ENCODE measurements around the gene NFIX. TPM values are rescaled to one million over a fixed set of nuclear protein-coding genes. Genes with fewer than 3 reads are reported as not detected.
A peak's percentile ranks its signal among the peaks of the same experiment; 100 is the strongest.

The NFIX gene
- total and polyA plus RNA-seq, 2 of the 13 experiments (the other 11 are each of a cell fraction or from before 2014, with no cell fraction given), result 3.4 to 5.4 TPM

GRCh38 chr19:13026462-13027370 is 31.4 kb downstream of the NFIX start (continued):
- TF ChIP-seq SSRP1 (CRISPR knock-in tag; IDR thresholded peaks at IDR 0.05) (peak; percentile 62; the same call in 1 of the 2 replicates), ZNF614 (CRISPR knock-in tag; IDR thresholded peaks at IDR 0.05; ENCODE audit: borderline replicate concordance) (peak; percentile 66; the same call in 1 of the 2 replicates), JDP2 (CRISPR knock-in tag; IDR thresholded peaks at IDR 0.05; ENCODE audit: borderline replicate concordance) (no peak), THAP11 (CRISPR knock-in tag; IDR thresholded peaks at IDR 0.05) (peak; percentile 79), NFKBIZ (CRISPR knock-in tag; IDR thresholded peaks at IDR 0.05) (0 out of 2 replicates have a peak, but pooled peaks have one; percentile 70), MAFK (conservative IDR thresholded peaks at IDR 0.05 in 1 of 2, IDR thresholded peaks at IDR 0.05 in 1 of 2; ENCODE audit: low read length in 2 of 2) (no peak), FOXA1 (IDR thresholded peaks at IDR 0.05) (peak; percentile 85), FOXA1 (CRISPR knock-in tag; IDR thresholded peaks at IDR 0.05) (peak; percentile 94), FOXA3 (CRISPR knock-in tag; IDR thresholded peaks at IDR 0.05) (peak; percentile 96), RAD21 (CRISPR knock-in tag; IDR thresholded peaks at IDR 0.05) (peak; percentile 24; the same call in 1 of the 2 replicates), RAD51 (IDR thresholded peaks at IDR 0.05; ENCODE audit: borderline replicate concordance) (no peak), XBP1 (CRISPR knock-in tag; IDR thresholded peaks at IDR 0.05) (no peak), ZNF589 (CRISPR knock-in tag; conservative IDR thresholded peaks at IDR 0.05) (no peak), AFF4 (CRISPR knock-in tag; IDR thresholded peaks at IDR 0.05) (no peak; the same call in 1 of the 2 replicates), TCF7L2 (IDR thresholded peaks at IDR 0.05; ENCODE audit: low read depth, low read length) (peak; percentile 79), AKAP8 (CRISPR knock-in tag; IDR thresholded peaks at IDR 0.05) (no peak), KDM2A (CRISPR knock-in tag; IDR thresholded peaks at IDR 0.05; ENCODE audit: borderline replicate concordance, low read depth) (no peak; the same call in 1 of the 2 replicates), FOXK2 (IDR thresholded peaks at IDR 0.05) (peak; percentile 96), ARNT2 (CRISPR knock-in tag; IDR thresholded peaks at IDR 0.05; ENCODE audit: low read depth) (no peak), MAFG (CRISPR knock-in tag; IDR thresholded peaks at IDR 0.05) (no peak), KAT8 (CRISPR knock-in tag; IDR thresholded peaks at IDR 0.05) (peak; percentile 83), MAF1 (CRISPR knock-in tag; IDR thresholded peaks at IDR 0.05; ENCODE audit: borderline replicate concordance) (no peak), ZFP62 (CRISPR knock-in tag; IDR thresholded peaks at IDR 0.05) (no peak), USF2 (IDR thresholded peaks at IDR 0.05; ENCODE audit: low read depth, low read length) (no peak), USF2 (CRISPR knock-in tag; IDR thresholded peaks at IDR 0.05; ENCODE audit: borderline replicate concordance) (no peak), XRCC5 (optimal IDR thresholded peaks at IDR 0.05; ENCODE audit: low read length) (no peak), MEIS2 (CRISPR knock-in tag; IDR thresholded peaks at IDR 0.05) (peak; percentile 17; the same call in 1 of the 2 replicates), SALL2 (CRISPR knock-in tag; IDR thresholded peaks at IDR 0.05) (no peak)
